T-cell (primary cell): ENCODE results near the gene PPP2R5C. TPM values are rescaled to one million over a fixed set of nuclear protein-coding genes. Genes with fewer than 3 reads are reported as not detected.
"Not testable (repeated sequence)": the region's sequence is repeated elsewhere in the genome, so short reads cannot be mapped to it uniquely, and the experiment has no call there.

Experiments
- ATAC-seq, 4 experiments: fragments of 200-7000 bp in 3 of 4; fragments of 150-1000 bp in 1 of 4; cut with Tn5 transposase; replicated peaks in 1 of 4; 1 replicate in 3 of 4; 2 replicates in 1 of 4; pipeline ENCODE4 v1.10.0; 2021; ENCODE audit warnings: moderate library complexity in 3 of 4, mild to moderate bottlenecking in 2 of 4, moderate number of reproducible peaks in 1 of 4
- CTCF ChIA-PET, 2 donors: fragments of 300-600 bp; sonication (Branson Sonifier 250); formaldehyde crosslinking; loops; one replicate each; lab custom pipeline; 2022; ENCODE audit warnings: antibody characterized with exemption in 2 of 2; lab: Charles Lee
- POLR2A ChIA-PET, 2 donors: fragments of 300-600 bp; sonication (Branson Sonifier 250); formaldehyde crosslinking; loops; one replicate each; lab custom pipeline; 2022; ENCODE audit warnings: antibody characterized with exemption in 2 of 2; lab: Charles Lee
- DNase-seq, 35 experiments: peaks; one replicate each; pipeline versions ENCODE4 v3.0.0 to v3.0.0-alpha.2; 2013 to 2023
- H3K27ac ChIP-seq: one replicate; pipeline ENCODE4 v1.5.1; 2013; ENCODE audit warnings: low read length
- H3K27me3 ChIP-seq, 2 experiments: replicated peaks in 1 of 2; 1 replicate in 1 of 2; 2 replicates in 1 of 2; pipeline versions ENCODE4 v1.6.1 to v1.7.0; 2013; ENCODE audit warnings: low read length in 1 of 2, mixed read lengths in 1 of 2; ENCODE audit not compliant: control insufficient read depth in 2 of 2, insufficient read depth in 2 of 2; ENCODE audit errors: extremely low read depth in 1 of 2
- H3K36me3 ChIP-seq, 2 donors: 1 replicate in 1 of 2; 2 replicates in 1 of 2; pipeline versions ENCODE4 v1.6.1 to v1.7.0; 2013; ENCODE audit warnings: low read length in 1 of 2; ENCODE audit not compliant: control insufficient read depth in 2 of 2, insufficient read depth in 1 of 2; ENCODE audit errors: extremely low read depth in 1 of 2
- H3K4me1 ChIP-seq, 2 experiments: 1 replicate in 1 of 2; 2 replicates in 1 of 2; pipeline versions ENCODE4 v1.6.1 to v1.7.0; 2013; ENCODE audit warnings: low read length in 2 of 2, mixed read lengths in 1 of 2; ENCODE audit not compliant: insufficient read depth in 2 of 2, control insufficient read depth in 1 of 2; ENCODE audit errors: extremely low read depth in 1 of 2
- H3K4me3 ChIP-seq, 2 donors: 1 replicate in 1 of 2; 2 replicates in 1 of 2; pipeline versions ENCODE4 v1.5.1 to v1.7.0; 2013; ENCODE audit warnings: mild to moderate bottlenecking in 2 of 2, low read length in 1 of 2, moderate library complexity in 1 of 2; ENCODE audit not compliant: control insufficient read depth in 1 of 2; ENCODE audit errors: extremely low read depth in 1 of 2
- H3K9me3 ChIP-seq: 2 replicates; pipeline ENCODE4 v1.7.0; 2013
- H3K27ac Mint-ChIP-seq, 2 donors: one replicate each; pipeline ENCODE4 v1.8.0; 2020 to 2021; ENCODE audit warnings: mild to moderate bottlenecking in 2 of 2, mixed read lengths in 2 of 2
- H3K27me3 Mint-ChIP-seq, 2 donors: one replicate each; pipeline ENCODE4 v1.8.0; 2021 to 2022; ENCODE audit warnings: mixed read lengths in 2 of 2
- H3K36me3 Mint-ChIP-seq: one replicate; pipeline ENCODE4 v1.8.0; 2021; ENCODE audit warnings: mixed read lengths
- H3K4me1 Mint-ChIP-seq, 3 donors: one replicate each; pipeline ENCODE4 v1.8.0; 2020 to 2022; ENCODE audit warnings: mixed read lengths in 3 of 3, mild to moderate bottlenecking in 1 of 3
- H3K4me3 Mint-ChIP-seq, 3 donors: one replicate each; pipeline ENCODE4 v1.8.0; 2020 to 2022; ENCODE audit warnings: mild to moderate bottlenecking in 3 of 3, mixed read lengths in 3 of 3, moderate library complexity in 3 of 3
- H3K9me3 Mint-ChIP-seq, 3 donors: one replicate each; pipeline ENCODE4 v1.8.0; 2020 to 2022; ENCODE audit warnings: mixed read lengths in 3 of 3
- WGBS: methylation state at CpG from one replicate; pipeline ENCODE4 v1.1.5; 2013; ENCODE audit warnings: missing lambda C conversion rate; ENCODE audit not compliant: insufficient coverage; 5-methylcytosine and 5-hydroxymethylcytosine counted together
- total RNA-seq, 35 experiments: library from RNA in 6 of 35; stranded (reverse) in 6 of 35; fragments of 120-200 nt in 1 of 35; gene quantifications; one replicate each; pipeline versions ENCODE4 v1.2.1 to v1.2.4 and lab custom pipeline; 2013 to 2026

PPP2R5C gene
- total RNA-seq, 5 donors from 2014 or later (not counting 1 experiment from before 2014, with no cell fraction given): 435 to 627 (median 489) TPM

GRCh38 chr14:101797856-101798255 is 36.3 kb downstream of the PPP2R5C start:
- Mint-ChIP-seq H3K27me3 (no peaks in the 10 kb centered on the region), H3K4me1 (peaks cover 0 to 17% (median 2%) of the 10 kb centered on the region in 3 donors), H3K4me3 (no peak overlapping the region), H3K9me3 (peaks cover 0 to 4% (median 0%) of the 10 kb centered on the region in 3 donors), H3K27ac (no peak overlapping the region), H3K36me3 (peaks cover 46% of the 10 kb centered on the region)
- POLR2A ChIA-PET: interaction anchor here in 1 of 2 donors (0.5 kb wide), 1 partner anchor 74 kb away, joined by 4 read pairs; no protein-coding TSS in a partner anchor
- Histone ChIP-seq H3K4me1 (peaks cover 0 to 6% of the 10 kb centered on the region in 2 experiments), H3K36me3 (peaks cover 0 to 5% of the 10 kb centered on the region in 2 donors), H3K4me3 (no peak overlapping the region), H3K9me3 (no peaks in the 10 kb centered on the region), H3K27me3 (no peaks in the 10 kb centered on the region), H3K27ac (no peak overlapping the region)
- WGBS: 100% methylated on average over 1 of the region's 5 CpGs
- DNase-seq (no peak), ATAC-seq (no peak)
- CTCF ChIA-PET: interaction anchor here in 1 of 2 donors (0.6 to 0.7 kb wide), 2 partner anchors 72 to 677 kb away, joined by 4 to 5 read pairs; no protein-coding TSS in a partner anchor

DNA sequence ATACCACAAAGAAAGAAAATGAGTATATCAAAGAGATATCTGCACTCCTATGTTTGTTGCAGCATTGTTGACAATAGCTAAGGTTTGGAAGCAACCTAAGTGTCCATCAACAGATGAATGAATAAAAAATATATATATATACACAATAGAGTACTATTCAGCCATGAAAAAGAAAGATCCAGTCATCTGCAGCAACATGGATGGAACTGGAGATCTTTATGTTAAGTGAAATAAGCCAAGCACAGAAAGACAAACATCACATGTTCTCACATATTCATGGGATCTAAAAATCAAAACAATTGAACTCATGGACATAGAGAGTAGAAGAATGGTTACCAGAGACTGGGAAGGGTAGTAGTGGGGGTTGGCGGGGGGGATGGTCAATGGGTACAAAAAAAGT is 42.9 kb downstream of the PPP2R5C start:
- not testable (repeated sequence) for H3K4me3 ChIP-seq, H3K9me3 ChIP-seq, DNase-seq, ATAC-seq, H3K27ac ChIP-seq, H3K4me1 ChIP-seq, H3K4me3 Mint-ChIP-seq, H3K9me3 Mint-ChIP-seq, H3K36me3 ChIP-seq, H3K27me3 Mint-ChIP-seq, H3K27me3 ChIP-seq
- Mint-ChIP-seq H3K4me1 (peaks cover 0 to 17% (median 14%) of the 10 kb centered on the region in 3 donors), H3K36me3 (peaks cover 13% of the 10 kb centered on the region), H3K27ac (peak overlapping the region in 1 of 2 donors; percentile 19)
- WGBS: no CpG with 5 or more reads among the region's 1 CpG
- ChIA-PET CTCF (interaction anchor here in 1 of 2 donors (0.6 kb wide), 1 partner anchor 110 kb away, joined by 3 read pairs; no protein-coding TSS in a partner anchor), POLR2A (interaction anchor here in 1 of 2 donors (1.9 kb wide), 1 partner anchor 19 kb away, joined by 7 read pairs; no protein-coding TSS in a partner anchor)

DNA sequence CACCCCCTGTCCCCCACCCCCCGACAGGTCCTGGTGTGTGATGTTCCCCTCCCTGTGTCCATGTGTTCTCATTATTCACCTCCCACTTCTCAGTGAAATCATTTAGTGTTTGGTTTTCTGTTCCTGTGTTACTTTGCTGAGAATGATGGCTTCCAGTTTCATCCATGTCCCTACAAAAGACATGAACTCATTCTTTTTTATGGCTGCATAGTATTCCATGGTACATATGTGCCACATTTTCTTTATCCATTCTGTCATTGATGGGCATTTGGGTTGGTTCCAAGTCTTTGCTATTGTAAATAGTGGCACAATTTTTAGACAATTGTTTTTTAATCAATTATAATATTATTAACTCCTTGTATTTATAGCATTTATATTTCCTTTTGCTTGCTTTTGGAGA is 44.7 kb downstream of the PPP2R5C start:
- DNase-seq, H3K4me1 ChIP-seq, H3K27ac ChIP-seq, H3K4me3 Mint-ChIP-seq, H3K36me3 ChIP-seq, ATAC-seq, H3K27ac Mint-ChIP-seq, H3K27me3 Mint-ChIP-seq, H3K4me3 ChIP-seq, POLR2A ChIA-PET, H3K27me3 ChIP-seq, CTCF ChIA-PET, H3K36me3 Mint-ChIP-seq, H3K9me3 Mint-ChIP-seq, H3K9me3 ChIP-seq: not testable (repeated sequence)
- no CpG with 5 or more reads among the region's 1 CpG for WGBS
- peaks cover 12 to 26% (median 20%) of the 10 kb centered on the region in 3 donors for H3K4me1 Mint-ChIP-seq

GRCh38 chr14:101808020-101808641 is 46.6 kb downstream of the PPP2R5C start:
- peaks cover 0 to 2% of the 10 kb centered on the region in 2 donors for H3K36me3 ChIP-seq
- Mint-ChIP-seq H3K4me1 (peaks cover 31 to 41% (median 35%) of the 10 kb centered on the region in 3 donors), H3K27me3 (no peaks in the 10 kb centered on the region), H3K9me3 (no peaks in the 10 kb centered on the region), H3K27ac (peak overlapping the region; percentile 28 to 74), H3K36me3 (peaks cover 21% of the 10 kb centered on the region), H3K4me3 (peak overlapping the region; percentile 9 to 41 (median 21))
- ChIA-PET CTCF (interaction anchor here (0.5 to 3.1 kb wide), 5 partner anchors 13 to 1471 kb away, joined by 5 to 21 read pairs (median 10); no protein-coding TSS in a partner anchor), POLR2A (interaction anchor here (0.5 to 9.1 kb wide), 9 partner anchors 11 to 1610 kb away, joined by 3 to 277 read pairs (median 4); no protein-coding TSS in a partner anchor)
- H3K27ac ChIP-seq: peak overlapping the region; percentile 97
- ATAC-seq: no peak
- DNase-seq: no peak
- no peaks in the 10 kb centered on the region for H3K27me3 ChIP-seq
- WGBS: 81% methylated on average over 5 of the region's 11 CpGs
- peaks cover 17 to 25% of the 10 kb centered on the region in 2 experiments for H3K4me1 ChIP-seq
- no peak overlapping the region for H3K4me3 ChIP-seq
- no peaks in the 10 kb centered on the region for H3K9me3 ChIP-seq

GRCh38 chr14:101808894-101809670 is 47.6 kb downstream of the PPP2R5C start:
- H3K27me3 ChIP-seq: no peaks in the 10 kb centered on the region
- H3K36me3 ChIP-seq: peaks cover 0 to 7% of the 10 kb centered on the region in 2 donors
- POLR2A ChIA-PET: interaction anchor here (0.6 to 9.1 kb wide), 40 partner anchors 11 to 1752 kb away, joined by 3 to 277 read pairs (median 5); partner anchors contain the start of gene MOK (in 1 of the 2)
- peaks cover 25 to 33% of the 10 kb centered on the region in 2 experiments for H3K4me1 ChIP-seq
- no CpG with 5 or more reads among the region's 6 CpGs for WGBS
- Mint-ChIP-seq H3K4me3 (peak overlapping the region; percentile 92 to 94 (median 94)), H3K27ac (peak overlapping the region; percentile 98 to 100), H3K27me3 (no peaks in the 10 kb centered on the region), H3K9me3 (no peaks in the 10 kb centered on the region), H3K36me3 (peaks cover 22% of the 10 kb centered on the region), H3K4me1 (peaks cover 41 to 50% (median 44%) of the 10 kb centered on the region in 3 donors)
- H3K4me3 ChIP-seq: peak overlapping the region; percentile 69 to 74
- CTCF ChIA-PET: interaction anchor here (0.6 to 3.1 kb wide), 27 partner anchors 10 to 527 kb away, joined by 3 to 37 read pairs (median 5); no protein-coding TSS in a partner anchor
- DNase-seq: no peak
- no peak for ATAC-seq
- H3K9me3 ChIP-seq: no peaks in the 10 kb centered on the region
- peak overlapping the region; percentile 97 for H3K27ac ChIP-seq
